Measurements from ENCODE around the gene ASGR1. TPM values are rescaled to one million over a fixed set of nuclear protein-coding genes. Genes with fewer than 3 reads are reported as not detected.

Gene ASGR1
- polyA plus RNA-seq, 1 donor from 2014 or later: 80.2 TPM

GRCh38 chr17:7213895-7214299, 34.7 kb upstream of the ASGR1 start:
- Histone ChIP-seq H3K27ac (ENCODE audit: low read length) (peak overlapping the region; percentile 98), H3K9me3 (ENCODE audit: low read length) (no peaks in the 10 kb centered on the region), H3F3A (ENCODE audit: insufficient read depth, low read length, poor library complexity, severe bottlenecking) (peaks cover 4% of the 10 kb centered on the region), H3K4me2 (ENCODE audit: low read length) (peak overlapping the region; percentile 98), H3K4me3 (ENCODE audit: low read length) (peak overlapping the region; percentile 82), H3K9me2 (ENCODE audit: insufficient read depth, low read length) (no peaks in the 10 kb centered on the region), H3K36me3 (ENCODE audit: insufficient read depth, low read length) (no peaks in the 10 kb centered on the region), H4K20me1 (ENCODE audit: insufficient read depth) (no peaks in the 10 kb centered on the region), H3K9ac (ENCODE audit: low read length) (peak overlapping the region; percentile 92), H3K27me3 (ENCODE audit: insufficient read depth, low read depth, low read length) (no peaks in the 10 kb centered on the region), H3K79me2 (replicated peaks; ENCODE audit: insufficient read depth, low read length) (peaks cover 70% of the 10 kb centered on the region), H2AFZ (ENCODE audit: low read depth, low read length) (no peak overlapping the region)
- peak; percentile 87 for TF ChIP-seq EP300 (conservative IDR thresholded peaks at IDR 0.05; ENCODE audit: poor library complexity, severe bottlenecking)
- no peak for TF ChIP-seq POLR2AphosphoS5 (IDR thresholded peaks at IDR 0.05)
- peak; percentile 40 for TF ChIP-seq TAF1 (IDR thresholded peaks at IDR 0.05; ENCODE audit: low read depth)
- peak; percentile 85 for TF ChIP-seq RAD21 (conservative IDR thresholded peaks at IDR 0.05)
- peak; percentile 93 for TF ChIP-seq SMC3 (conservative IDR thresholded peaks at IDR 0.05; ENCODE audit: poor library complexity)
- TF ChIP-seq EZH2 (IDR thresholded peaks at IDR 0.05; ENCODE audit: borderline replicate concordance, insufficient read depth, low read length, poor library complexity, severe bottlenecking): no peak
- TF ChIP-seq MXI1 (conservative IDR thresholded peaks at IDR 0.05; ENCODE audit: poor library complexity, severe bottlenecking): peak; percentile 95
- TF ChIP-seq REST (IDR thresholded peaks at IDR 0.05; ENCODE audit: borderline replicate concordance): no peak
- TF ChIP-seq, protein P1, sequence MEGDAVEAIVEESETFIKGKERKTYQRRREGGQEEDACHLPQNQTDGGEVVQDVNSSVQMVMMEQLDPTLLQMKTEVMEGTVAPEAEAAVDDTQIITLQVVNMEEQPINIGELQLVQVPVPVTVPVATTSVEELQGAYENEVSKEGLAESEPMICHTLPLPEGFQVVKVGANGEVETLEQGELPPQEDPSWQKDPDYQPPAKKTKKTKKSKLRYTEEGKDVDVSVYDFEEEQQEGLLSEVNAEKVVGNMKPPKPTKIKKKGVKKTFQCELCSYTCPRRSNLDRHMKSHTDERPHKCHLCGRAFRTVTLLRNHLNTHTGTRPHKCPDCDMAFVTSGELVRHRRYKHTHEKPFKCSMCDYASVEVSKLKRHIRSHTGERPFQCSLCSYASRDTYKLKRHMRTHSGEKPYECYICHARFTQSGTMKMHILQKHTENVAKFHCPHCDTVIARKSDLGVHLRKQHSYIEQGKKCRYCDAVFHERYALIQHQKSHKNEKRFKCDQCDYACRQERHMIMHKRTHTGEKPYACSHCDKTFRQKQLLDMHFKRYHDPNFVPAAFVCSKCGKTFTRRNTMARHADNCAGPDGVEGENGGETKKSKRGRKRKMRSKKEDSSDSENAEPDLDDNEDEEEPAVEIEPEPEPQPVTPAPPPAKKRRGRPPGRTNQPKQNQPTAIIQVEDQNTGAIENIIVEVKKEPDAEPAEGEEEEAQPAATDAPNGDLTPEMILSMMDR (IDR thresholded peaks at IDR 0.05; ENCODE audit: poor library complexity, severe bottlenecking): peak; percentile 99

GRCh38 chr17:7211491-7212273, 32.5 kb upstream of the ASGR1 start:
- H3K9me2 ChIP-seq (ENCODE audit: insufficient read depth, low read length): no peaks in the 10 kb centered on the region
- no peaks in the 10 kb centered on the region for H4K20me1 ChIP-seq (ENCODE audit: insufficient read depth)
- TF ChIP-seq, protein P1 (IDR thresholded peaks at IDR 0.05; ENCODE audit: poor library complexity, severe bottlenecking): no peak
- no peak for TF ChIP-seq EZH2 (IDR thresholded peaks at IDR 0.05; ENCODE audit: borderline replicate concordance, insufficient read depth, low read length, poor library complexity, severe bottlenecking)
- no peak for TF ChIP-seq EP300 (conservative IDR thresholded peaks at IDR 0.05; ENCODE audit: poor library complexity, severe bottlenecking)
- TF ChIP-seq SMC3 (conservative IDR thresholded peaks at IDR 0.05; ENCODE audit: poor library complexity): no peak
- no peak for TF ChIP-seq POLR2AphosphoS5 (IDR thresholded peaks at IDR 0.05)
- no peak for TF ChIP-seq TAF1 (IDR thresholded peaks at IDR 0.05; ENCODE audit: low read depth)
- no peak for TF ChIP-seq RAD21 (conservative IDR thresholded peaks at IDR 0.05)
- no peak for TF ChIP-seq MXI1 (conservative IDR thresholded peaks at IDR 0.05; ENCODE audit: poor library complexity, severe bottlenecking)
- no peak for TF ChIP-seq REST (IDR thresholded peaks at IDR 0.05; ENCODE audit: borderline replicate concordance)
- peaks cover 4% of the 10 kb centered on the region for H3F3A ChIP-seq (ENCODE audit: insufficient read depth, low read length, poor library complexity, severe bottlenecking)
- peak overlapping the region; percentile 62 for H3K4me3 ChIP-seq (ENCODE audit: low read length)
- H3K79me2 ChIP-seq (replicated peaks; ENCODE audit: insufficient read depth, low read length): peaks cover 67% of the 10 kb centered on the region
- no peaks in the 10 kb centered on the region for H3K27me3 ChIP-seq (ENCODE audit: insufficient read depth, low read depth, low read length)
- H2AFZ ChIP-seq (ENCODE audit: low read depth, low read length): no peak overlapping the region
- H3K9me3 ChIP-seq (ENCODE audit: low read length): no peaks in the 10 kb centered on the region
- peak overlapping the region; percentile 79 for H3K4me2 ChIP-seq (ENCODE audit: low read length)
- peak overlapping the region; percentile 55 for H3K9ac ChIP-seq (ENCODE audit: low read length)
- H3K36me3 ChIP-seq (ENCODE audit: insufficient read depth, low read length): no peaks in the 10 kb centered on the region
- peak overlapping the region; percentile 98 for H3K27ac ChIP-seq (ENCODE audit: low read length)
